ENCODE data around the gene ULK4.

- no peak for TF ChIP-seq RFX5 (IDR thresholded peaks at IDR 0.05; ENCODE audit: low read length)
- TF ChIP-seq CTCF (IDR thresholded peaks at IDR 0.05), result no peak
- TF ChIP-seq MAX (IDR thresholded peaks at IDR 0.05; ENCODE audit: low read depth), result no peak
- no peak for TF ChIP-seq CHD2 (IDR thresholded peaks at IDR 0.05; ENCODE audit: low read length, partially characterized antibody)
- TF ChIP-seq REST (IDR thresholded peaks at IDR 0.05; ENCODE audit: low read depth, low read length), result no peak
- TF ChIP-seq RCOR1 (IDR thresholded peaks at IDR 0.05; ENCODE audit: low read length), result no peak
- no peak for TF ChIP-seq EP300 (IDR thresholded peaks at IDR 0.05; ENCODE audit: borderline replicate concordance in 1 of 2, low read depth in 1 of 2, low read length in 1 of 2)
- no peak for TF ChIP-seq SIN3A (IDR thresholded peaks at IDR 0.05; ENCODE audit: borderline replicate concordance, low read depth, low read length)
Observed at GRCh38 chr3:41320953-41321641, 640.8 kb downstream of the ULK4 start.
